Esophagus muscularis mucosa (tissue), 4 donors: Measurements from ENCODE around the gene CACHD1.

Experiments used
- EP300 ChIP-seq: sonication (generic); formaldehyde crosslinking; IDR thresholded peaks from one replicate; pipeline ENCODE4 v1.6.1; 2017; ENCODE audit warnings: antibody characterized with exemption
- POLR2A ChIP-seq: fragments of 450-650 bp; IDR thresholded peaks from one replicate; pipeline ENCODE4 v1.6.1; 2017; ENCODE audit warnings: antibody characterized with exemption, moderate library complexity, mild to moderate bottlenecking, low read depth
- POLR2AphosphoS5 ChIP-seq, 2 donors: sonication (generic); formaldehyde crosslinking; IDR thresholded peaks; one replicate each; pipeline ENCODE4 v1.6.1; 2017; ENCODE audit warnings: antibody characterized with exemption in 2 of 2
- TF ChIP-seq, protein P1 (sequence below), 3 experiments: fragments of 200-600 bp in 2 of 3; fragments of 450-650 bp in 1 of 3; sonication (generic) in 2 of 3; IDR thresholded peaks; one replicate each; pipeline ENCODE4 v1.5.1; 2017 to 2019; ENCODE audit warnings: antibody characterized with exemption in 3 of 3, mild to moderate bottlenecking in 2 of 3, moderate library complexity in 1 of 3

DNA sequence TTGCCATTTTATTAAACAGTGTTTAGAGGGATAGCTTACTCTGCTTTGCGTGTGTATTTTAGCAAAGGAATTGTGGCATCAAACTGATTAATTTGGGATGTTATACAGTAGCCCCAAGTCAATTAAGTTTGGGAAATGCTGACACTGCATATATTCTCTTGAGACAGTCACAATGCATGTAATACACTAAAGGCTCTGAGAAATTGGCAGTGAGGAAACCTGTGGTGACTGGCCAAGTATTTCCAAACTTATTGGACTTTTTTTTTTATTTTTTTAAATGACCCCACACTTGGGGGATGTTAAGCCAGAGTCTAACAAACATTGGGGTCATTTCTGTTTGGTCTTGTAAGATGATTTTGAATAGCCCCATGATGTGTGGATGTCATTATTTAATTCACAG lies 207.6 kb downstream of the CACHD1 start:
- TF ChIP-seq, protein P1, sequence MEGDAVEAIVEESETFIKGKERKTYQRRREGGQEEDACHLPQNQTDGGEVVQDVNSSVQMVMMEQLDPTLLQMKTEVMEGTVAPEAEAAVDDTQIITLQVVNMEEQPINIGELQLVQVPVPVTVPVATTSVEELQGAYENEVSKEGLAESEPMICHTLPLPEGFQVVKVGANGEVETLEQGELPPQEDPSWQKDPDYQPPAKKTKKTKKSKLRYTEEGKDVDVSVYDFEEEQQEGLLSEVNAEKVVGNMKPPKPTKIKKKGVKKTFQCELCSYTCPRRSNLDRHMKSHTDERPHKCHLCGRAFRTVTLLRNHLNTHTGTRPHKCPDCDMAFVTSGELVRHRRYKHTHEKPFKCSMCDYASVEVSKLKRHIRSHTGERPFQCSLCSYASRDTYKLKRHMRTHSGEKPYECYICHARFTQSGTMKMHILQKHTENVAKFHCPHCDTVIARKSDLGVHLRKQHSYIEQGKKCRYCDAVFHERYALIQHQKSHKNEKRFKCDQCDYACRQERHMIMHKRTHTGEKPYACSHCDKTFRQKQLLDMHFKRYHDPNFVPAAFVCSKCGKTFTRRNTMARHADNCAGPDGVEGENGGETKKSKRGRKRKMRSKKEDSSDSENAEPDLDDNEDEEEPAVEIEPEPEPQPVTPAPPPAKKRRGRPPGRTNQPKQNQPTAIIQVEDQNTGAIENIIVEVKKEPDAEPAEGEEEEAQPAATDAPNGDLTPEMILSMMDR (IDR thresholded peaks at IDR 0.05), result no peak
- TF ChIP-seq POLR2AphosphoS5 (IDR thresholded peaks at IDR 0.05) (no peak), EP300 (no peak), POLR2A (no peak)
